HG03135 (cell line): ENCODE measurements around the gene SLC8B1.
A peak's percentile ranks its signal among the peaks of the same experiment; 100 is the strongest.
"Not testable (repeated sequence)": the region's sequence is repeated elsewhere in the genome, so short reads cannot be mapped to it uniquely, and the experiment has no call there.

Experiments used
- ATAC-seq: cut with Tn5 transposase; IDR thresholded peaks from one replicate; pipeline ENCODE4 v1.9.1; 2021; ENCODE audit warnings: mild to moderate bottlenecking, moderate library complexity; ENCODE audit not compliant: unreplicated experiment

Gene SLC8B1

DNA sequence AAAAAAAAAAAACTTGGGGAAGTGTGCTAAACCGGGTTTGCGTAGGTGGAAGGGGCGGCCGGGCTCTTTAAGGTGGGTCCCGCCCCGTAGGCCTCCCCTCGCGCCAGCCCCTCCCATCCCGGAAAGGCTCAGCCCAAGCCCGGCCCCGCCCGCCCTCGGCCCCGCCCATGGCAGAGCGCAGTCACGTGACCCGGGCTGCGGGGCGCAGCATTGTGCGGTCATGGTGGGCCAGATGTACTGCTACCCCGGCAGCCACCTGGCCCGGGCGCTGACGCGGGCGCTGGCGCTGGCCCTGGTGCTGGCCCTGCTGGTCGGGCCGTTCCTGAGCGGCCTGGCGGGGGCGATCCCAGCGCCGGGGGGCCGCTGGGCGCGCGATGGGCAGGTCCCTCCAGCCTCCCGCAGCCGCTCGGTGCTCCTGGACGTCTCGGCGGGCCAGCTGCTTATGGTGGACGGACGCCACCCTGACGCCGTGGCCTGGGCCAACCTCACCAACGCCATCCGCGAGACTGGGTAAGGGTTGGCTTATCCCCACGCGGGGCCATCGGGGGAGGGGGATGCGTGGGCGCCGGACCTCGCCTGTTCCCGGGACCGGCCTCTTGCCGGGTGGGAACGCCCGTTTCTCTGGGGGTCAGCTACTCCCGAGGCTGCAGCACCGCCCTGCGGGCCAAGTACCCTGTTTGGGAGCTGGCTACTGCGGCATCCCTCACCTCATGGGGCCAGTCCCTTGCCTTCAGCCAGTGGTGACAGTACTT, 23.6 kb upstream of the SLC8B1 start, which contains the start of gene PLBD2:
TSS of gene PLBD2 (plus strand) at position 207 of the 752 bp plus-strand sequence. CDS start at position 221, 14 bp downstream.
- ATAC-seq: peak; percentile 94

DNA sequence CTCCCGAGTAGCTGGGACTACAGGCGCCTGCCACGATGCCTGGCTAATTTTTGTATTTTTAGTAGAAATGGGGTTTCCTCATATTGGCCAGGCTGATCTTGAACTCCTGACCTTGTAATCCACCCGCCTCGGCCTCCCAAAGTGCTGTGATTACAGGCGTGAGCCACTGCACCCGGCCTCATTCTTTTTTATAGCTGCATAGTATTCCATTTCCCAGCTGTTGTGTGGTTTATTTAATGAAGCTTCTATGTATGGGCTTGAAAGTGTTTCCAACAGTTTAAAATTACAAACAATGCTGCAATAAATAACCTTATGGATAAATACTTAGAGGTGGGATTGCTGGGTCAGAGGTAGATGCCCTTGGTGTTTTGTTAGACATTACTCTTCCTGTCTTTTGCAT, 19.3 kb upstream of the SLC8B1 start:
- not testable (repeated sequence) for ATAC-seq

DNA sequence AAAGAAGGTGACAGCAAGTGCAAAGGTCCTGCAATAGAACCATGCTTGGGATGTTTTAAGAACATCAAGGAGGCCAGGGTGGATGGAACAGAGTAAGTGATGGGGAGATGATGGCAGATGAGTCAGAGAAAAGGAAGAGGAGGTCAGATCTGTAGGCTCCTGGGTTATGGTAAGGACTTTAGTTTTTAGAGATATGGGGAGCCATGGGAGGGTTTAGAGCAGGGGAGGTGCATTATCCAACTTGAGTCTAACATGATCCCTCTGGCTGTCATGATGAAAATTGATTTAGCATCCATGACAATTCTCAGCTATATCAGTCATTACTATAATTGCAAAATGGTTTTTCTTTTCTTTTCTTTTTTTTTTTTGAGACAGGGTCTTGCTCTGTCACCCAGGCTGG, 16.2 kb upstream of the SLC8B1 start:
- no peak for ATAC-seq

DNA sequence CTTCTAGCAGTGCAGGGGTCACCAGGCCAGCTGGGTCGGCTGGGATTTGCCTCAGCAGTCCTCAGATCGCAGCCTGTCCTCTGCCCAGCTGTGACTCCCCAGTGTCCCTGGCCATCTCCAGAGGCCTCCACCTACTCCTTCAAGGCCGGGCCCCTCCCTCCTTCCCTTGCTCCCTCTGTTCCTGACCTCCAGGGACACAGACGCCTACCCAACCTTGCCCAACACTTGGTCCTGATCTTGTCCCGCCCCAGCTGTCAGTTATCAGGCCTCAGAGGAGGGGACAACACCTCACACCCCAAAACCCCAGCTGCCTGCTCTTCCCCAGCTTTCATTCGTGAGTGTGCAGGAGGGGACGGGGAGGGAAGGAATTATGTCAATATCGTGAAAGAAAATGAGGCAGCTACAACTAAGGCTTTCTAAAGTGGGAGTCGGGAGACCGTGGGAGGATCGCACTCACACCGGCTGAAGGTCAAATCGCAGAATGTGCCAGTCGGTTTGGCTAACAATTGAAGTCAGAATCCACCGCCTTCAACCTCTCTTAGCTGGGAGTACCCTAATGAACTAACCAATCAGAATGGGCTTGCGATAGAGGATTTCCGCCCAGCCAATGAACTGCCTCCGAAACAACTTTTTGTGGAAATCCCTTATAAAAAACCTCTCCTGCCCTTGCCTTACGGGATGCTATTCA, 14.1 kb upstream of the SLC8B1 start:
- no peak for ATAC-seq

DNA sequence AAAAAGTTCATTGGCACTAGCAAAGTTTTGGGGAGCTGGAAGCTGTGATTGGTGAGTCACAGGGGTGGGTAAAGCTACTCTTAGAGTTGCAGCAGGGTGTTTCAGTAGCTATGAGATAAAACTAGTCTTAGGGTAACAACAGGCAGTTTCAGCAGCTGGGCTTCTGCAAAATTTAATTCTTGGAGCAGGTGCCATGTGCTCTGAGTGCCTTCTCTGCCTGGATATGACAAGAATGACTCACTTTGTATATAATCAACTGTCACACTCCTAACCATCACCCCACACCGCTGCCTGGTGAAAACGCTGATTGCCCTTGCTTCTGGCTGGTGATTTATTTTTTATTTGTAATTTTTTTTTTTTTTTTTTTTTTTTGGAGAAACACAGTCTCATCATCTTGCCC, 13.0 kb upstream of the SLC8B1 start:
- ATAC-seq: no peak

DNA sequence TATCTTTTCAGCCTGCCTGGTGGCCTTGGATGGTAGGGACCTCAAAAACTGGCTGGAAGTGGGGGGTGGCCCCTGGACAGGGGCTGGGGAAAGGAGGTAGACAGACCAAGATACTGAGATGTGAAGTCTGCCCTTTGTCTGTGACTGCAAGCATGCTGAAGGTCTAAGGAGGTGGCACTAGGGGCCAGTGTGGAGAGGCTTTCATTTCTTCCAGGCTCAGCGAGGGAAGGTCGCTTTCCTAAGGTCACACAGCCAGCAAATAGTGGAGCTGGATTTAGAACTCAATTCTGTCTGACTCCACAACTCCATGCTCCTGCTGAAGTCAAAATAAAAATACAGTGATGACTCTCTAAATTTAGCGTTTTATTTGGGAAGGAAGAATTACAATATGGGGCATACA, 12.2 kb upstream of the SLC8B1 start:
- ATAC-seq: no peak

DNA sequence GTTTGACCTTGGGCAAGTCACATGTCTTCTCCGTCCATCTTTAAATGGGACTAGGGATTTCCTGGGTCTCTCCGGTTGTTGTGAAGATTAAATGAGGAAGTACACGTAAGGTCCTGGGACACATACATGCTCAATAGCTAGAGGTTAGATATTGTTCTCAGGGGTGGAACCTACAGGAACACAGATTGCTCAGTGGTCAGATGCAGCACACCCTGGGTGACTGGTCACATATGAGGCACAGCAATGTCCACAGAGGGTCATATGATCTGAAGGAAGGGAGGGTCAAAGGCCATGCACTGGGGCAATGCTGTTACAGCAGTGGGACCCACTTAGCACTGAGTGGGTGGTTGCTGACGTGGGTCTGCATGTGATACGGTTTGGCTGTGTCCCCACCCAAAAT, 11.4 kb upstream of the SLC8B1 start:
- ATAC-seq: no peak

DNA sequence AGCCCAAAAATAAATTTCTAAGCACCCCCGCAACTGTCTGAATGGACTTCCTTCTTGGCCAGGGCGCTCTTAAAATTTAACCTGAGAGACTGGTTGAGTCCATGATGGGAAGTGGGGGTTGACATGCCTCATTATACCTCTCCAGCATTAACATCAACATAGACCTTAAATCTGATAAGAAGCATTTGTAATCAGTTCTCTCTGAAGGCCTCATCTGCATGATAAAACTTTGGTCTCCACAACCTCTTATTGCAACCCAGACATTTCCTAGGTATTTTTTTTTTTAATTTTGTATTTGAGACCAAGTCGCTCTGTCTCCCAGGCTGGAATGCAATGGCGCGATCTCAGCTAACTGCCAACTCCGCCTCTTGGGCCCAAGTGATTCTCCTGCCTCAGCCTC, 10.4 kb upstream of the SLC8B1 start:
- ATAC-seq: no peak

DNA sequence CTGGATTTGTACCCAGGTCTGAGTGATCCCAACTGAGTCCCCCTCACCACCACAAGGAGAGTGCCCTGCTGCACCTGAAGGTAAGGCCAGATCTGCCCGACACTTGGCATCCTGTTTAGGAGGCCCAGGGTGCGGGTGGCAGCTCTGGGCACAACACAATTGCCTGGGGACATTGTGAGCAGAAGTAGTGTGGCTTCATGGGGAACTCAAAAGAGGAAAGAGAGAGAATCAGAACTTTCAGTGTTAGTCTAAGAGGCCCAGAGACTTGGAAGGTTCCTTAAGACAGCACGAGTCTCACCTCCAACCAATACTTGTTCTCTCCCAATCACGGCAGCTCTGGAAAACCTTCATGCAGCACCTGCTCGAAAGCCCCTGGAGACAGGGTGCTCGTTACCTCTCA, 6.6 kb upstream of the SLC8B1 start:
- ATAC-seq: no peak

DNA sequence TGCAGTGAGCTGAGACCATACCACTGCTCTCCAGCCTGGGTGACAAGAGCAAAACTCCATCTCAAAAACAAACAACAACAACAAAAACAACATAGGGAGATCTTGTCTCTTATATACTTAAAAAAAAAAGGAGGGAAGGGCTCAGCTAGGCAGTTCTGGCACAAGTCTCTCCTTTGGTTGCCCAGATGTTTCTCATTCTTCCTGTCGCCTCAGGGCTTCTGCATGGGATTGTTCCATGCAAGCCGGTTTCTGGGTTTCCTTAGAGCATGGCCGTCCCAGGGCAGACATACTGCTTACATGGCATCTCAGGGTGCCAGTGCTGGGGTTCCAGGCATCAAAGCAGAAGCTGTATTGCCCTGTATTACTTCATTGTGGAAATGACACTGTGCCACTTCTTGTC, 5.2 kb upstream of the SLC8B1 start:
- no peak for ATAC-seq

DNA sequence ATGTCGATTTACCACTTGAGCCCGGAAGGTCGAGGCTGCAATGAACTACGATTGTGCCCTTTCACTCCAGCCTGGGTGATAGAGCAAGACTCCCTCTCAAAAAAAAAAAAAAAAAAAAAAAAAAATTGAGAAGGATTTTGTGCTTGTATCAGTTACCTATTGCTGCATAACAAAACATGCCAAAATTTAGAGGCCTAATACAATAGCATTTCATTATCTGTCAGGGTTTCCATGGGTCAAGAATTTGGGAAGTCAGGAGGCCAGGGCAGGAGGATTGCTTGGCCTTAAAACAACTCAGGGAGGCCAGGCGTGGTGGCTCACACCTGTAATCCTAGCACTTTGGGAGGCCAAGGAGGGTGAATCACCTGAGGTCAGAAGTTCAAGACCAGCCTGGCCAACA, 4.6 kb upstream of the SLC8B1 start:
- ATAC-seq: no peak

DNA sequence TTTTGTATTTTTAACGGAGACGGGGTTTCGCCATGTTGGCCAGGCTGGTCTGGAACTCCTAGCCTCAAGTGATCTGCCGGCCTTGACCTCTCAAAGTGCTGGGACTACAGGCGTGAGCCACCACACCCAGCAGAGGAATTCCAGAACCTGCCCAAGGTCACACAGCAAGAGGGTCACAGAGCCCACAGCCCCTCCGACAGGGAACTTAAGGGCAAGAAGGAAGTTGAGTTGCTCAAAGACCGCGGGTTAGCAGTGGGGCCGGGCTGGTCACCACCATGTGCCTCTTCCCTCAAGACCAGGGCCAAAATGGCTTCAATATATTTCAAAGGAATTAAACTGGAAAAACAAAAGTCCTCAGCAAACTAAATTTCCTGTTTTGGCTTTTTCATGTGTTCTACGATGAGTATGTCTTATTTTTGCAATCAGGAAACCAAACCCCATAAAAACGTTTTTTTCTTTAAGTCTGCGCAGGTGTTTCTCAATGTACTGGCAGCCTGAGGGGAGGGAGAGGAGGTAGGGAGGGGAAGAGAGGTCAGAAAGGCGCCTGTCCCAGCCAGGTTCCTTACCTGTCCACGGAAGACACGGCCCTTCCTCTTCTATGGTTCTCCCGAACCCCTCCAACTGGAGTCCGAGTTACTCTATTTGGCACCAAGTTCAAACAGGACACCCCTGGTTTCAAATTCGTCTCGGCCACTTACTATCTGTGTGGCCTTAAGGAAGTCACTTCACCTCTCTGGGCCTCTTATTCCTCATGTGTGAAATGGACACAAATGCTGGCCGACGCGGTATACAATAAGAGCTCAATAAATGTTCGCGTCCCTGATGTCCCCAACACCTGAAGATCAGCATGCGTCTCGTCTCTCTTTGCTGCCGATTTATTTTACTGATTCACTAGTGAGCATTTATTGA, 778 bp downstream of the SLC8B1 start:
- ATAC-seq: peak; percentile 19

DNA sequence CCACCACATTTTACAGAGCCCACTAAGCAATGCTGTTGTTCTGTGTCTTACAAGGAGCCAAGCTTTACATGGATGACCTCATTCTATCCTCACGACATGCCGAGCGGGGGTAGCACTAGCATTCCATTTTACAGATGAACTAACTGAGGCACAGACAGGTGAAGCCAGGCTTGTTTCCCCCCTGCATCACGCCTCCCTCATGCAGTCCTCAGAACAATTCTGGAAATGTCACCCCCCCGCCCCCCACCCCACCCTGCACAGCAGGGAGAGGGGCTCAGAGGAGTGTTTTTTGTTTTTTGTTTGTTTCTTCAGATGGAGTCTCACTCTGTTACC, 1.5 kb downstream of the SLC8B1 start:
- no peak for ATAC-seq

DNA sequence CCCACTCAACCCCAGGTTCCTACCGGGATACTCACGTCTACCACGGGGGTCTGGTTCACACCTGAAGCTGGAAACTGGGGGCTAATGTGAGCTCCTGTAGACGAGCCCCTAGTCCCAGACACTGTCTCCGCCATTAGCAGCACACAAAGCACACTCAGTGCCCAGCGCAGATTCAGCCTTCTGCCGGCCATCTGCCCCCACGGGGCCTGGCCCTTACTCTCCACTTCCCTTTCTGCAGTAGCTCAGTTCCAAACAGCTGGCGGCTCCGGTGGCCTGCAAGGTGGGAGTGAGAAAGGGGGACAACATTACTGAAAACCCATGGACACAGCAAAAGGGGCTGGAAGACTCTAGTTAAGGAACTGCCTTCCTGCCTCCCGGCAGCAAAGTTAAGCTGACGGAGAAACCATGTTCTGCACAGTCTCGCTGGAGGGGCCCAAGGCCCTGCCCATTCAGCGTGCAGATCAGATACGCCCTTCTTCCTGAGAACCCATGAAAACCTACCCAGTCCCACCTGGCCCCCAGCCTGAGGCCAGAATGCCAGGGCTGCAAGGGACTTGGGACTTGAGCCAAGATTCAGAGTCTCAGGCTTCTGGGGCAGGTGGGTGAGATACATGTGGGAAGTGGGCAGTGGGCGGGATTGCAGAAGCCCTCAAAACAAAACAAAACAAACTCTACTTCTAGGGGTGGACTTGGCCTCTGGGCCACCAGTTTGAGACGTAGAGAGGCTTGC, 2.1 kb downstream of the SLC8B1 start:
- ATAC-seq: no peak

DNA sequence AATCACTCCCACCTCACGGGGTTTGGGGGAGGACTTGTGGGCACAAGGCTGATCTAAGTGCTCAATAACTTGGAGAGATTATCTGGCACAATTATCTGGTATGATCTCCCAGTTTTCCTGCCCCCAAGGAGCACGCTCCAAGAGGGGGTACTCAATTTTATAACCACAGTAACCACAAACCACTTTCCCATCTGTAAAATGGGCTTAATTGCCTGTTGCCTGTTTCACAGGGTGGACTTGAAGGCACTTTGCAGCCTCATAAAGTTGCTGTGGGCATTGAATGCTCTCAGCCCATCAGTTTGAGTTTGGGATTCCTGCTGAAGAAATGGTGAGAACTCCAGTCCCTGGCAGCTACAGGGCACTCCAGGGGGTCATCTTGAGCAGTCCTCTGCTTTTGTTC, 4.4 kb downstream of the SLC8B1 start:
- no peak for ATAC-seq

DNA sequence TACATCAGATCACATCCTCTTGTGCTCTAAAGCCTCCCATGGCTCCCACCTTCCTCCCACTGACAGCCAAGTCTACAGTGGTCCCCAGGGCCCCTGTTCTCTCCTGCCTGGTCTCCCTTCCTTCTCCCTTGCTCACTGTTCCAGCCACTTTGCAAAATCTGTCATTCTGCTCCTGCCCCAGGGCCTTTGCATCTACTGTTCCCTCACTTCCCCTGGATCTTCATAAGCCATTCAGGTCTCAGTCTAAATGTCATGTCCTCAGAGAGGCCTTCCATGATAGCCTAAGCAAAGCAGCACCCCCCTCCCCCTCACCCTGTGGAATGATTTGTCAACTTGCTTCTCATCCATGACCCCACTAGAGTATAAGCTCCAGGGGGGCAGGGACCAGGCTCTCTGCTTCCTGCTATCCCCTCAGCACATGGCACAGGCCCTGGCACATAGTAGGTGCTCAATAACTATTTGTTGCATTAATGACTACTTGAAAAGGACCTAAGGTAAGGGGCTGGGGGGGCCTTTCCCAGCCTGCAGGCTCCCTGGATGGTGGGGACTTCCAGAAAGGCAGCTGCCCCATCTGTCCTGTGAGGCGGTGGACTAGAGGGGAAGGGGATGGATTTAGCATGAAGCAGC, 5.0 kb downstream of the SLC8B1 start:
- no peak for ATAC-seq

DNA sequence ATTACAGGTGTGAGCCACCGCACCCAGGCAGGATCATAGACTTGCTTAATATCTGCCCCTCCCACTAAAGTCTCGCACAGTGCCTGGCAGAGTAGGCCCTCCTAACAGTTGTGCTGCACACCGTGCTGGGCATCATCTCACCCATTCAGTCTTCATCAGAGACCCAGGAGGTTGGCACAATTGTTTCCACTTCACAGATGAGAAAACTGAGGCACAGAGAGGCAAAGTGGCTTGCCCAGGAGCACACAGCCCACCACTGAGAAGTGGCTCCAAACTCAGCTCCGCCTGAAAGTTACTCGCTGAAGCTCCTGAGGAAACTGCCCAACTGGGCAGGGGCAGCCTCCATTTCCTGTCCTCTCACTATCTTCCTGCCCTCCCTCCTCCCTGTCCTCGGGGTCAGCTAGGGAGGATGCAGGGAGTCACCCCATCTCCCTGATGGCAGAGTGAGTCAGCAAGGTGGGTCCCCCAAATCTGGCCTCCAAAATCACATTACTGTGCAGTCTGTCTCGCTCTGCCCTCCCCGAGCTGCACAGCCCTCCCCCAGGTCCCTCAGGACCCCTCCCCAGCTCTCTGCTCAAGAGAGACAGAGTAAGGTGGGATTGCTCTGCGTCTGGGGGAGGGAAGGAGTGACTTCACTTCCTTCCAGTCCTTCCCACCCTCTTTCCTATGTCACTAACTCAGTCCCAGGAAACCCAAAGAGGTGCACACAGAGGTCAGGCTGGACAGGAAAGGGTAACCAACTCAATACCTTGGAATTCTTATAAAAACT, 5.7 kb downstream of the SLC8B1 start:
- ATAC-seq: no peak

DNA sequence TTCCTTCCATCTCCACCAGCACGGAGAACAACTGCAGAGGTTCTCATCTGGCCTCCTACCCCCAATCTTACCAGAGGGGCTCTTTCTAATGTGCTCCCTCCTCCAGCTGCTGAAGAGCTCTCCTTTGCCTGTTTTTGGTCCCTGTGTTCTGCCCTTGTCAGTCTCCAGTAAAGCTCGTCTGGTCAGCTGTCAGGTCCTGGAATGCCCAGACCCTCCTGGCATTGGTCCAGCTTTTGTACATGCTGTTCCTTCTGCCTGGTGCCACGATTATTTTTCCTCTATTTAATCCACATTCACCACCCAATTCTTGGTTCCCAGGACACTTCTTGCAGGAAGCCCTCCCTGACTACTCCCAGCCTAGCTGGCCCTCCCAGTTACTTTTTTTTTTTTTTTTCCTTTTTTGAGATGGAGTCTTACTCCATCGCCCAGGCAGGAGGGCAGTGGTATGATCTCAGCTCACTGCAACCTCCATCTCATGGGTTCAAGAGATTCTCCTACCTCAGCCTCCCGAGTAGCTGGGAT, 6.5 kb downstream of the SLC8B1 start:
- no peak for ATAC-seq

DNA sequence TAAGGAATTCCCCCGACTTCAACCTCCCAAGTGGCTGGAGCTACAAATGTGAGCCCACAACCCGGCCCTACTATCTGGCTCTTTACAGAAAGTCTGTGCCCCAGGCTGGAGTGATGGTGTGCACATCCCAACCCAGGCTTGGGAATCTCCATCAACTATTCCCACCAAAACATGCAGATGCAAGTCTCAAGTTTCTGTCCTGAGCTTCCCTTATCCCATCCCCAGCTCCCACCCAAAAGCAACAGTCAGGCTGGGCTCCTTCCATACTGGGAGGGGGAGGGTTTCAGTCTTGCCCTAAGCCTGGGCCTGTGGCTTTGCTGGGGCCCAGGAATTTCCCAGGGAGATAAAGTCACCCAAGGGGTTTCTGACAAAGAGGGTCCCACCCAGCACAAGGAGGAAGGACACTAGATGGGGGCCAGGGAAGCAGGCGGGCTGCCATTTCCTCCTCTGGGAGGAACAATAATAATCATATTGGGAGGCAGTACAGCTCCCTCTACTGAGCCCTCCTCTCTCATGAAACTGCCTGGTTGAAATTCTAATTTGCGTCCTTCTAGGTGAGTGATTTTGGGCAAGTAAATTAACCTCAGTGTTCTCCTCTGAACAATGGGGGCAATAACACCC, 8.0 kb downstream of the SLC8B1 start:
- no peak for ATAC-seq
